GM20431 (cell line): Measurements from ENCODE around the gene OCIAD2.
"Not testable (repeated sequence)": the region's sequence is repeated elsewhere in the genome, so short reads cannot be mapped to it uniquely, and the experiment has no call there.

Source experiments
- in situ Hi-C: fragments of 300-500 bp; cut with MseI, MboI; formaldehyde crosslinking; loops from one replicate; pipeline ENCODE4 v1.15.0; 2020; ENCODE audit warnings: low sequenced_read_pairs; ENCODE audit not compliant: unreplicated experiment

Gene OCIAD2

DNA sequence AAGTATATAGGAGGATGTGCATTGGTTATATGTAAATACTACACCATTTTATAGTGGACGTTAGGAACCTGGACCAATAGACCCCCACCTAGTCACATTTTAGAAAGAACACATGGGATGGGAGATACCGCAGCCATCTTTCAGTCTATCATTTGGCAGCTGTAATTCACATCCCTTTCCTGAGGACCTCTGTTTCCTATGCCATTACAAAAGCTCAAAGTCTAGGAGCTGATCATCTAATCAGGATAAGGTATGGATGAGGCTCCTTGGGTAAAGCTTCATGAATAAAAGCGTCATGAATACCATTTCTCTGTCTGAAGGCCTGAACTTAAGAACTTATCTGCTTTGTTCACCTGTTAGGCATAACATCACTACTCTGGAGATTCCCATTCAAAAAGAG lies 44.5 kb downstream of the OCIAD2 start:
- in situ Hi-C loops, result no loop called here

GRCh38 chr4:48858130-48858529 lies 48.4 kb downstream of the OCIAD2 start:
- in situ Hi-C loops, result no loop called here

DNA sequence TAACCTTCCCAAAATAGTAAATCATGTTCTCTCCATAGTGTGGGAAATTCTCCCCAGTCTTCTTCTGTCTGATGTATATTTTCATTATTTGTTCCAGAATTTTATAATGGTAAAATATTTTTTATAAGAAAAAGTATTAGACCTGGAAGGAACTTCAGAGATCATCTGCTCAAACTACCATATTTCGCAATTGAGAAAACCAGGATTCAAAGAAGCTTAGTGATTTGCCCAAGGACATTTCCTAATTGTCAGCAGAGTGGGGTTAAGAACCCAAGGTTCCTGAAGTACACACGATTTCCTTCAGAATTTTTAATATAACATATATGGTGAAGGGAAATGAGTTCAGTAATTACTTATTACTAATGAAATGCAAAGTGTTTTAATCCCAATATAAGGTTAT lies 51.6 kb downstream of the OCIAD2 start:
- in situ Hi-C loops, result no loop called here

GRCh38 chr4:48854395-48854683 lies 52.2 kb downstream of the OCIAD2 start:
- in situ Hi-C loops, result no loop called here

DNA sequence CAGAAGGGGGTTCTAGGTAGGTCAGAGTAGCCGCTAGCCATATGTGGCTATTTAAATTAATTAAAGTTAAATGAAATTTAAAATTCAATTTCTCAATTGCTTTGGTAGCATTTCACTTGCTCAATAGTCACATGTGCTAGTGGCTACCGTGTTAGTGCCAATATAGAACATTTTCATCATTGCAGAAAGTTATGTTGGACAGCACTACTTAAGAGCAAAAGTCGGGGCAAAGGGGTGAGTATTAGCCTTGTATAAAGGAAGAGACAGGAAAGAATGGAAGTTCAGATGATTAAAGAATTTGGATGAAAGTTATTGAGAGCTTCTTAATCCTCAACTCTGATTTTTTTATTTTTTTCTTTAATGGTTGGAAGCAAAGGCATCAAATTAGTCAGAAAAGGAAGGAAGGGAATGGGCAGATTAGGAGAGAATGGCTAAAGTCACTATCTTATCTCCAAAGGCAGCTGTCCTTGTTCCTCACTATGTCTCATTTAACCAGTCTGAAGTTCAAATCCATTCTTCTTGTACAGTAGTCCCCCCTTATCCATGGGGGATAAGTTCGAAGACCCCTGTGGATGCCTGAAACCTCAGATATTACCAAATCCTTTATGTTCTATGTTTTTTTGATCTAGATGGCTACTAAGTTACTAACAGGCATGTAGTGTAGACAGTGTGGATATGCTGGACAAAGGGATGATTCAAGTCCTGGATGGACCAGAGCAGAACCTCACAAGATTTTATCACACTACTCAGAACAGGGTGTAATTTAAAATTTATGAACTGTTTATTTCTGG lies 52.8 kb downstream of the OCIAD2 start:
- in situ Hi-C loops, result no loop called here

DNA sequence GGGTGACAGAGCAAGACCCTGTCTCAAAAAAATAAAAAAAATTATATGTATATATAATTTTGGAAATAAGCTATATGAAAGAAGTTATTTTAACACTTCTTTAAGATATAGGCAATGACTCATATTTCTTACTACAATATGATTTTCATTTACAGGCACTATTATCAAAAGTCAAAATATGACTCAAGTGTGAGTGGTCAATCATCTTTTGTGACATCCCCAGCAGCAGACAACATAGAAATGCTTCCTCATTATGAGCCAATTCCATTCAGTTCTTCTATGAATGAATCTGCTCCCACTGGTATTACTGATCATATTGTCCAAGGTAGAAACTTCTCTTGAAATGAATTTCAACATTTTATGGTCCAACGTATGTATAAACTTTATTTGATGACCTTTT lies 54.9 kb downstream of the OCIAD2 start:
- in situ Hi-C loops, result no loop called here

- in situ Hi-C loops, result not testable (repeated sequence)
Observed at GRCh38 chr4:48848799-48849198, 57.8 kb downstream of the OCIAD2 start.

GRCh38 chr4:48844843-48845242 lies 61.7 kb downstream of the OCIAD2 start:
- in situ Hi-C loops, result no loop called here

GRCh38 chr4:48841045-48841827 lies 65.3 kb downstream of the OCIAD2 start:
- in situ Hi-C loops, result no loop called here

- in situ Hi-C loops, result no loop called here
Observed at GRCh38 chr4:48836658-48837057, 69.9 kb downstream of the OCIAD2 start.
